Panc1 (cell line): Measurements from ENCODE around the gene ALDH1A3. TPM values are rescaled to one million over a fixed set of nuclear protein-coding genes. Genes with fewer than 3 reads are reported as not detected.

Experiments
- ATAC-seq: fragments of 200-7000 bp; cut with Tn5 transposase; 2 replicates; pipeline ENCODE4 v1.9.1; 2020; ENCODE audit warnings: mild to moderate bottlenecking, moderate library complexity
- BruUV-seq: library from RNA; stranded (reverse); fragments of 400-500 nt; replicated peaks from 2 replicates; lab custom pipeline; 2021; lab: Mats Ljungman, UMichigan
- CTCF ChIA-PET: fragments of 300-600 bp; sonication (Branson Sonifier 250); formaldehyde crosslinking; loops from one replicate; lab custom pipeline; 2022; ENCODE audit warnings: antibody characterized with exemption; lab: Charles Lee
- POLR2A ChIA-PET: fragments of 300-600 bp; sonication (Branson Sonifier 250); formaldehyde crosslinking; loops from one replicate; lab custom pipeline; 2022; ENCODE audit warnings: antibody characterized with exemption; lab: Charles Lee
- DNase-seq: peaks from one replicate; pipeline ENCODE4 v3.0.0-alpha.2; 2010; ENCODE audit warnings: low read depth, low spot score
- H3K27ac ChIP-seq: 2 replicates; pipeline ENCODE4 v1.5.1; 2011; ENCODE audit warnings: mild to moderate bottlenecking, low read length, inconsistent platforms
- H3K27me3 ChIP-seq: fragments of 200-500 bp; sonication (Bioruptor generic); 2 replicates; pipeline ENCODE4 v1.6.0; 2014; ENCODE audit warnings: low read length, inconsistent platforms; ENCODE audit not compliant: control insufficient read depth, insufficient read depth
- H3K36me3 ChIP-seq: fragments of 200-500 bp; sonication (Bioruptor generic); 2 replicates; pipeline ENCODE4 v1.5.1; 2014; ENCODE audit warnings: inconsistent platforms, mild to moderate bottlenecking, low read length, moderate library complexity; ENCODE audit not compliant: control insufficient read depth, insufficient read depth
- H3K4me1 ChIP-seq: 2 replicates; pipeline ENCODE4 v1.5.1; 2011; ENCODE audit warnings: inconsistent platforms, mild to moderate bottlenecking, low read length, moderate library complexity; ENCODE audit not compliant: control insufficient read depth, insufficient read depth
- H3K4me3 ChIP-seq, 2 experiments: 2 replicates each; pipeline ENCODE4 v1.5.1; 2011 to 2012; ENCODE audit warnings: low read depth in 2 of 2, low read length in 2 of 2, mild to moderate bottlenecking in 2 of 2, inconsistent platforms in 1 of 2, moderate library complexity in 1 of 2
- H3K9me3 ChIP-seq: fragments of 200-500 bp; sonication (Bioruptor generic); 2 replicates; pipeline ENCODE4 v1.5.1; 2014; ENCODE audit warnings: low read depth, mild to moderate bottlenecking, inconsistent platforms, low read length, moderate library complexity; ENCODE audit not compliant: control insufficient read depth, insufficient read depth
- CTCF ChIP-seq: fragments of 450-650 bp; IDR thresholded peaks from 2 replicates; pipeline ENCODE4 v1.5.1; 2017; ENCODE audit warnings: mild to moderate bottlenecking
- POLR2AphosphoS5 ChIP-seq: IDR thresholded peaks from 2 replicates; pipeline ENCODE4 v1.6.1; 2012; ENCODE audit warnings: mild to moderate bottlenecking, low read depth, low read length, moderate library complexity
- REST ChIP-seq, 2 experiments: IDR thresholded peaks; 2 replicates each; pipeline ENCODE4 v1.6.1; 2011 to 2012; ENCODE audit warnings: low read depth in 2 of 2, control low read depth in 1 of 2, low read length in 1 of 2, mild to moderate bottlenecking in 1 of 2, moderate library complexity in 1 of 2; ENCODE audit not compliant: insufficient read depth in 1 of 2
- SIN3A ChIP-seq: IDR thresholded peaks from 2 replicates; pipeline ENCODE4 v1.6.1; 2012; ENCODE audit warnings: low read depth, mild to moderate bottlenecking, low read length, moderate library complexity, borderline replicate concordance; ENCODE audit not compliant: insufficient read depth
- TCF7L2 ChIP-seq: IDR thresholded peaks from 2 replicates; pipeline ENCODE4 v1.6.1; 2011; ENCODE audit warnings: mild to moderate bottlenecking, low read depth, low read length, inconsistent platforms
- in situ Hi-C: cut with HindIII; loops from 2 replicates; pipeline ENCODE4 v1.10.0; 2016; ENCODE audit warnings: low sequenced_read_pairs, low pct_unique_long_range_greater_than_20kb
- intact Hi-C: fragments of 100-400 bp; cut with micrococcal nuclease; formaldehyde crosslinking; loops from one replicate; pipeline ENCODE4 v1.10.0; 2022; ENCODE audit not compliant: unreplicated experiment
- total RNA-seq: library from RNA; stranded (reverse); gene quantifications from one replicate; pipeline ENCODE4 v1.2.1, GENCODE V29; 2021; ENCODE audit not compliant: unreplicated experiment

The ALDH1A3 gene
- total RNA-seq, 1 experiment from 2014 or later = 143 TPM

DNA sequence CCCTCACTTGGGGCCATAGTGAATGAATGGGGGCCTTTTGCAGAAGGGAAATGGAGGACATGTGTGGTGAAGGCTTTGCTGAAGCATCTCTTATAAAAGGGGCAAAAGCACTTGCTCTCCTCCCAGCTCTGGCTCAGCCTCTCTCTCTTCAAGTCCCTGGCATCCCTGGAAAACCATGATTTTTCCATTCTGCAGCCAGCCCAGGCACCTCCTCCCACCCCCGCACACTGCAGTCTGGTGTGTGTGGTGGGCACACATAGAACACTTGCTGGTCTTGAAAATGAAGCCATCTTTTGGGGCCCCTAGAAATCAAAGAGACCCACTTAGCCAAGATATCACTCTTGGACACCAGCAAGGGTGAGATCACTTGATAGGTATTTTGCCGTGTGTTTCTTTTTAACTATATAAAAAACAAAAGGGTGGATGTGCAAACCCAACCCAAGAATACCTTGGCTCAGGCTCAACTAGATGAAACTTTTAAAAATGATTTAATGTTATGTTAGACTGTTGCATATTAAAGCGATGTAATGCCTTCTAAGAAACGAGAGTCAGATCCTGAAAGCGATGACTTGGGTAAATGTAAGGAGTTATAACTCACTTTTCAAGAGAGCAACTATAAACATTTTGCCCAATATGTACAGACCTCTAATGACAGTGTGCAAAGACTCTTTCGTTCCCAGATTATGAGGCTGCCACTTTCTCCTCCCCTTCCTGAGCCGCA lies 16.4 kb upstream of the ALDH1A3 start:
- Histone ChIP-seq H3K9me3 (no peaks in the 10 kb centered on the region), H3K27ac (no peak overlapping the region), H3K36me3 (no peaks in the 10 kb centered on the region), H3K4me3 (no peak overlapping the region), H3K4me1 (no peaks in the 10 kb centered on the region), H3K27me3 (no peaks in the 10 kb centered on the region)
- ATAC-seq = no peak
- CTCF ChIA-PET = no interaction called here
- TF ChIP-seq CTCF (no peak), POLR2AphosphoS5 (no peak), SIN3A (no peak), REST (IDR thresholded peaks at IDR 0.05; ENCODE audit: insufficient read depth in 1 of 2, low read depth in 2 of 2, low read length in 1 of 2) (no peak), TCF7L2 (no peak)
- in situ Hi-C loops (no loop called here), intact Hi-C loops (no loop called here)
- DNase-seq = no peak
- POLR2A ChIA-PET = interaction anchor here (0.6 kb wide), 1 partner anchor 33 kb away, joined by 3 read pairs; no protein-coding TSS in a partner anchor
- BruUV-seq = no TSS peak

GRCh38 chr15:100863796-100864267 lies 15.8 kb upstream of the ALDH1A3 start:
- no peak overlapping the region for H3K4me3 ChIP-seq
- no peaks in the 10 kb centered on the region for H3K9me3 ChIP-seq
- no peaks in the 10 kb centered on the region for H3K36me3 ChIP-seq
- no TSS peak for BruUV-seq
- TF ChIP-seq REST (IDR thresholded peaks at IDR 0.05; ENCODE audit: insufficient read depth in 1 of 2, low read depth in 2 of 2, low read length in 1 of 2) (no peak), TCF7L2 (no peak)
- intact Hi-C loops = no loop called here
- no peak for ATAC-seq
- POLR2A ChIA-PET = interaction anchor here (0.5 to 0.6 kb wide), 2 partner anchors 34 to 181 kb away, joined by 3 to 5 read pairs; no protein-coding TSS in a partner anchor
- H3K27ac ChIP-seq = no peak overlapping the region
- H3K27me3 ChIP-seq = no peaks in the 10 kb centered on the region
- H3K4me1 ChIP-seq = no peaks in the 10 kb centered on the region
- CTCF ChIA-PET = no interaction called here
- in situ Hi-C loops = no loop called here
- DNase-seq = no peak
